Measurements from ENCODE around the gene TPST2.

DNA sequence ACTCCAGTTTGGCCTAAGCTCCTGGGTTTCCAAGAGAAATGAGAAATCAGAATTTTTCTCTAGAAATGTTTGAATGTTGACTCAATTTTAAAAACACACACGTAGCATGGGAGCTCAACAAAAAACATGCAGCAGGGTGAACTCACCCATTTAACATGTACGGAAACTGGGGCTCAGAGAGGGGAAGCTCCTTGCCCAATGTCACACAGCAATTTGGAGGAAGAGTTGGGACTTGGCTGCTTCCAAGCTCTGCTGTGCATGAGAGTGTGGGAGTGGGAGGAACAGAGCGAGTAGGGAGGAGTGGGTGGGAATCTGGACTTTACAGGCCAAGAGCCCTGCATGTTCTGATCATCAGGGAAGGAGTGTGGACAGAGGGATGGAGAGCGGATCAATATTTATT is 5.9 kb downstream of the TPST2 start:
- no peak for TF ChIP-seq RFX5 (IDR thresholded peaks at IDR 0.05)
- no peak for TF ChIP-seq CHD2 (IDR thresholded peaks at IDR 0.05; ENCODE audit: low read length, partially characterized antibody)
- TF ChIP-seq BHLHE40 (IDR thresholded peaks at IDR 0.05; ENCODE audit: low read depth, low read length), result no peak
- TF ChIP-seq, protein P1, sequence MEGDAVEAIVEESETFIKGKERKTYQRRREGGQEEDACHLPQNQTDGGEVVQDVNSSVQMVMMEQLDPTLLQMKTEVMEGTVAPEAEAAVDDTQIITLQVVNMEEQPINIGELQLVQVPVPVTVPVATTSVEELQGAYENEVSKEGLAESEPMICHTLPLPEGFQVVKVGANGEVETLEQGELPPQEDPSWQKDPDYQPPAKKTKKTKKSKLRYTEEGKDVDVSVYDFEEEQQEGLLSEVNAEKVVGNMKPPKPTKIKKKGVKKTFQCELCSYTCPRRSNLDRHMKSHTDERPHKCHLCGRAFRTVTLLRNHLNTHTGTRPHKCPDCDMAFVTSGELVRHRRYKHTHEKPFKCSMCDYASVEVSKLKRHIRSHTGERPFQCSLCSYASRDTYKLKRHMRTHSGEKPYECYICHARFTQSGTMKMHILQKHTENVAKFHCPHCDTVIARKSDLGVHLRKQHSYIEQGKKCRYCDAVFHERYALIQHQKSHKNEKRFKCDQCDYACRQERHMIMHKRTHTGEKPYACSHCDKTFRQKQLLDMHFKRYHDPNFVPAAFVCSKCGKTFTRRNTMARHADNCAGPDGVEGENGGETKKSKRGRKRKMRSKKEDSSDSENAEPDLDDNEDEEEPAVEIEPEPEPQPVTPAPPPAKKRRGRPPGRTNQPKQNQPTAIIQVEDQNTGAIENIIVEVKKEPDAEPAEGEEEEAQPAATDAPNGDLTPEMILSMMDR (IDR thresholded peaks at IDR 0.05), result no peak
